Thoracic aorta (tissue), 2 donors: Measurements from ENCODE around the gene NCAPG. TPM values are rescaled to one million over a fixed set of nuclear protein-coding genes. Genes with fewer than 3 reads are reported as not detected.

Source experiments
- ATAC-seq: fragments of 150-250 bp; one replicate; pipeline ENCODE4 v1.8.0; 2017; ENCODE audit warnings: low read depth; ENCODE audit not compliant: insufficient number of reproducible peaks, low FRiP score
- DNase-seq: peaks from one replicate; pipeline ENCODE4 v3.0.0-alpha.2; 2020; ENCODE audit warnings: low spot score
- H3K27ac ChIP-seq, 2 donors: fragments of 200-600 bp; sonication (generic); 1 replicate in 1 of 2; 2 replicates in 1 of 2; pipeline ENCODE4 v1.5.1; 2016; ENCODE audit warnings: mild to moderate bottlenecking in 2 of 2, moderate library complexity in 2 of 2
- H3K27me3 ChIP-seq: fragments of 200-600 bp; sonication (generic); replicated peaks from 2 replicates; pipeline ENCODE4 v1.6.0; 2016; ENCODE audit warnings: mild to moderate bottlenecking; ENCODE audit not compliant: insufficient read depth
- H3K36me3 ChIP-seq: fragments of 200-600 bp; sonication (generic); one replicate; pipeline ENCODE4 v1.5.1; 2016
- H3K4me1 ChIP-seq, 2 donors: fragments of 200-600 bp; sonication (generic); 1 replicate in 1 of 2; 2 replicates in 1 of 2; pipeline versions ENCODE4 v1.5.1 to v1.6.0; 2016; ENCODE audit warnings: low read depth in 2 of 2, mild to moderate bottlenecking in 1 of 2; ENCODE audit not compliant: control insufficient read depth in 1 of 2
- H3K4me3 ChIP-seq: fragments of 200-600 bp; sonication (generic); 2 replicates; pipeline ENCODE4 v1.5.1; 2016; ENCODE audit warnings: mild to moderate bottlenecking
- H3K9me3 ChIP-seq: fragments of 200-600 bp; sonication (generic); 2 replicates; pipeline ENCODE4 v1.5.1; 2016
- CTCF ChIP-seq: fragments of 200-600 bp; sonication (generic); IDR thresholded peaks from one replicate; pipeline ENCODE4 v1.5.1; 2019; ENCODE audit warnings: antibody characterized with exemption
- total RNA-seq, 2 donors: library from RNA; depleted of rRNA; stranded (reverse); fragments of >200 nt; gene quantifications; one replicate each; pipeline versions ENCODE4 v1.1.0 to v1.2.3, GENCODE V29; 2016

The NCAPG gene
- under 1 TPM in 1 of 2 donors, not detected in 1; 0.63 TPM for total RNA-seq

DNA sequence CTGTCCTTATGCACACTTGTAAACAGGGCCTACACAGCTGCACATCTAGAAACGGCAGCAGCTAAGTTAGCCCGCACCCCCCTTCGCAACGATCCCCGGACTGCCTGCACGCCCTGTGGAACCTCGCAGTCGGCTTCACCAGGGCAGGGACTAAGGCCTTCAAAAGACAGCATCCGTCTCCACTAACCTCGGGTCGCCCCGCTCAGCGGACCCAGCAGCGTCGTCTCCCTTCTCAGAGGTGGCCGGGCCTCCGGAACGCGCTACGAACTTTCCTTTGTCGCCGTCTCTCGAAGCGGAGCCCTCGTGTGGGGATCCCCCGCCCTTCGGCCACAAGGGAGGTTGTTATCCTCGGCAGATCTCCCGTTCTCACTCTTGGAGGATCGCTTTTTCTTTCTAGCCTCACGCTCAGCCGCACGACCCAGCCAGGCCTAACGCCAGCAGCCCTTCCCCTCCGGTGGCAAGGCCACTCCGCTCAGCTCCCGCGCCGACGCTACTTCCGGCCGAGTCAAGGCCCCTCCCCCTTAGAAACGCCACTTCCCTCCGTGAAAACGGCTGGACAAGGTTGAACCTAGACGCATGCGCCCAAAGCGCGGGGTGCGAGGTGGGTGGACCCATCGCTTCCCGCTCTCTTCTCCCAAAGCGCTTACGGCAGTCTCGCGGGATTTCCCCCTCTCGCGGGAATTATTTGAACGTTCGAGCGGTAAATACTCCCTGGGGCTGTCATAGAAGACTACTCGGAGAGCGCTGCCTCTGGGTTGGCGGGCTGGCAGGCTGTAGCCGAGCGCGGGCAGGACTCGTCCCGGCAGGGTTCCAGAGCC is at the start of gene NCAPG, which contains the start of gene DCAF16:
TSS of gene NCAPG (plus strand) at position 720 of the 818 bp plus-strand sequence. CDS start 99 bp downstream, outside the sequence.
TSS of gene DCAF16 (minus strand) at position 498 of the 818 bp plus-strand sequence. CDS start 6,616 bp downstream, outside the sequence.
- Histone ChIP-seq H3K9me3 (no peaks in the 10 kb centered on the region), H3K4me1 (peaks cover 26 to 48% of the 10 kb centered on the region in 2 donors), H3K27me3 (no peaks in the 10 kb centered on the region), H3K27ac (peak within 1 kb of the TSS; percentile 94 to 96), H3K4me3 (peak within 1 kb of the TSS; percentile 92), H3K36me3 (no peaks in the 10 kb centered on the region)
- no peak for TF ChIP-seq CTCF
- DNase-seq: peak; percentile 96
- peak; percentile 100 for ATAC-seq

- no peaks in the 10 kb centered on the region for H3K36me3 ChIP-seq
- no peaks in the 10 kb centered on the region for H3K27me3 ChIP-seq
- ATAC-seq (no peak), DNase-seq (no peak)
- no peak overlapping the region for H3K4me3 ChIP-seq
- no peaks in the 10 kb centered on the region for H3K4me1 ChIP-seq
- H3K27ac ChIP-seq: no peak overlapping the region
- H3K9me3 ChIP-seq: no peaks in the 10 kb centered on the region
- TF ChIP-seq CTCF: no peak
These were observed 49.7 kb upstream of the NCAPG start for GRCh38 chr4:17761062-17761461.

DNA sequence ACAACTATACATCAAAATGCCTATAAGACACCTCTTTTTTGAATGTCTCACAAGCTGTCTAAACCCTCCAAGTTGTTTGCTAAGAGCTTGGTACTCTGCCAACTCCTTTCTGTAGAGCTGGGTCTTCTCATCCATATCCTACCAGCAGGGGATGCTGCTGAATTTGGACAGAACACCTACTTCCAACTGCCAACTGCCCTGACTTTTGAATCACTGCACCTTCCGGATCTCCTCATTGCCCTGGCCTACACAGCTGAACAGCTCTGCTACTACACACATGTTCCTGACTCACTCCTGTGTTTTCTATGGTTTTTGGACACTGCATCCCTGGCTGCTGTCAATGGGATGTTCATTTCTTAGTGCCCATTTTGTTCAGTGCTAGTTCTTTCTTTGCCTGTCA is 48.1 kb upstream of the NCAPG start:
- no peaks in the 10 kb centered on the region for H3K36me3 ChIP-seq
- no peak overlapping the region for H3K27ac ChIP-seq
- H3K27me3 ChIP-seq: no peaks in the 10 kb centered on the region
- ATAC-seq (no peak), DNase-seq (no peak)
- H3K4me3 ChIP-seq: no peak overlapping the region
- no peak for TF ChIP-seq CTCF
- no peaks in the 10 kb centered on the region for H3K4me1 ChIP-seq
- H3K9me3 ChIP-seq: no peaks in the 10 kb centered on the region

- no peaks in the 10 kb centered on the region for H3K4me1 ChIP-seq
- no peak for TF ChIP-seq CTCF
- no peak for DNase-seq
- H3K27ac ChIP-seq: no peak overlapping the region
- H3K36me3 ChIP-seq: no peaks in the 10 kb centered on the region
- no peaks in the 10 kb centered on the region for H3K9me3 ChIP-seq
- ATAC-seq: no peak
- H3K4me3 ChIP-seq: no peak overlapping the region
- no peaks in the 10 kb centered on the region for H3K27me3 ChIP-seq
These were observed 47.4 kb upstream of the NCAPG start for GRCh38 chr4:17763416-17763815.

GRCh38 chr4:17763931-17764330 is 46.8 kb upstream of the NCAPG start:
- ATAC-seq: no peak
- Histone ChIP-seq H3K36me3 (no peaks in the 10 kb centered on the region), H3K4me1 (no peaks in the 10 kb centered on the region), H3K9me3 (no peaks in the 10 kb centered on the region), H3K27ac (no peak overlapping the region), H3K27me3 (no peaks in the 10 kb centered on the region), H3K4me3 (no peak overlapping the region)
- DNase-seq: no peak
- TF ChIP-seq CTCF: no peak
